ENCODE results near the gene PIKFYVE. TPM values are rescaled to one million over a fixed set of nuclear protein-coding genes. Genes with fewer than 3 reads are reported as not detected.

Gene PIKFYVE
- total RNA-seq, 4 donors from 2014 or later = 35.2 to 51.3 (median 41.7) TPM

DNA sequence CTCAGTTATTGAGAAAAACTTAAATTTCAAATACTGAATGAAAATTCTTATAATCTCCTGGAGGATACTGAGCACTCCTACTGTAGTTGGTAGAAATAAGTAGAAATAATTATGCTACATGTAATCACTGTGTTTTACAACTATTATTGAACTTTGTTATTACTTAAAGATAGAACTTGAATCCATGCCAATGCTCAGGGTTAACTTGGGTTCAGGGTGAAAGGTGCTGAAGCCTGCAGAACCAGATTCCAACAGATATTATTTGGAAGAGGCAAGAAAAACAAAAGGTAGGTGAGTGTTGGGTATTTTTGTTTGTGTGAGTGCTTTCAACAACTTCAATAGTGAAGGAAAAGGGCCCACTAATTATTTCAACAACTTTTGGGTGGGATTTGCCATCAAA is 21.6 kb upstream of the PIKFYVE start:
- no peak overlapping the region for H3K4me3 ChIP-seq (replicated peaks in 1 of 3)
- H3K9me3 ChIP-seq = no peaks in the 10 kb centered on the region
- DNase-seq = no peak
- no peaks in the 10 kb centered on the region for H3K27me3 ChIP-seq
- H3K36me3 ChIP-seq = peaks cover 8 to 28% of the 10 kb centered on the region in 2 donors
- intact Hi-C loops (cut with DNase I) = no loop called here
- no peak for TF ChIP-seq POLR2A (IDR thresholded peaks at IDR 0.05)
- TF ChIP-seq, protein P1, sequence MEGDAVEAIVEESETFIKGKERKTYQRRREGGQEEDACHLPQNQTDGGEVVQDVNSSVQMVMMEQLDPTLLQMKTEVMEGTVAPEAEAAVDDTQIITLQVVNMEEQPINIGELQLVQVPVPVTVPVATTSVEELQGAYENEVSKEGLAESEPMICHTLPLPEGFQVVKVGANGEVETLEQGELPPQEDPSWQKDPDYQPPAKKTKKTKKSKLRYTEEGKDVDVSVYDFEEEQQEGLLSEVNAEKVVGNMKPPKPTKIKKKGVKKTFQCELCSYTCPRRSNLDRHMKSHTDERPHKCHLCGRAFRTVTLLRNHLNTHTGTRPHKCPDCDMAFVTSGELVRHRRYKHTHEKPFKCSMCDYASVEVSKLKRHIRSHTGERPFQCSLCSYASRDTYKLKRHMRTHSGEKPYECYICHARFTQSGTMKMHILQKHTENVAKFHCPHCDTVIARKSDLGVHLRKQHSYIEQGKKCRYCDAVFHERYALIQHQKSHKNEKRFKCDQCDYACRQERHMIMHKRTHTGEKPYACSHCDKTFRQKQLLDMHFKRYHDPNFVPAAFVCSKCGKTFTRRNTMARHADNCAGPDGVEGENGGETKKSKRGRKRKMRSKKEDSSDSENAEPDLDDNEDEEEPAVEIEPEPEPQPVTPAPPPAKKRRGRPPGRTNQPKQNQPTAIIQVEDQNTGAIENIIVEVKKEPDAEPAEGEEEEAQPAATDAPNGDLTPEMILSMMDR (IDR thresholded peaks at IDR 0.05) = no peak
- H3K4me1 ChIP-seq = peaks cover 0 to 5% of the 10 kb centered on the region in 2 donors
- H3K27ac ChIP-seq = no peak overlapping the region

DNA sequence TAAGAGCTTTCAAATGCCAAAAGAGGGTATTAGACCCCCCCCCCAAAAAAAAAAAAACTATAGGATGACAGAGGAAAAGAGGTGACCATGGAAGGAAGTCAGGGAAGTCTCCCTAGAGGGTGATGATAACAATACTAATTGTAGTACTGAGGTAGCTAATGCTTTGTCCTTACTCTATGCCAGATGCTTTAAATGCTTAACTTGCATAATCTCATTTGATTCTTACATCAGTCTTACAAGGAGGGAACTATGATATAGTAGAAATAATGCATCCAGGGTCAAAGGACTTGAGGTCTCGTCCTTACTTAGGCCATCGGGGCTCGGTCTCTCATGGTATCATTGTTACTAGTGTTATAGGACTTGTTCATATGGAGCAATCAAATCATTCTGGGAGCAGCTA is 20.3 kb upstream of the PIKFYVE start:
- DNase-seq = no peak
- Histone ChIP-seq H3K27me3 (no peaks in the 10 kb centered on the region), H3K4me3 (replicated peaks in 1 of 3) (no peak overlapping the region), H3K4me1 (peaks cover 0 to 5% of the 10 kb centered on the region in 2 donors), H3K27ac (no peak overlapping the region), H3K9me3 (no peaks in the 10 kb centered on the region), H3K36me3 (peaks cover 8 to 23% of the 10 kb centered on the region in 2 donors)
- intact Hi-C loops (cut with DNase I) = no loop called here
- TF ChIP-seq, protein P1 (IDR thresholded peaks at IDR 0.05) = no peak
- no peak for TF ChIP-seq POLR2A (IDR thresholded peaks at IDR 0.05)
- WGBS, 2 donors = 97 to 98% methylated on average over 3 of the region's 3 CpGs

DNA sequence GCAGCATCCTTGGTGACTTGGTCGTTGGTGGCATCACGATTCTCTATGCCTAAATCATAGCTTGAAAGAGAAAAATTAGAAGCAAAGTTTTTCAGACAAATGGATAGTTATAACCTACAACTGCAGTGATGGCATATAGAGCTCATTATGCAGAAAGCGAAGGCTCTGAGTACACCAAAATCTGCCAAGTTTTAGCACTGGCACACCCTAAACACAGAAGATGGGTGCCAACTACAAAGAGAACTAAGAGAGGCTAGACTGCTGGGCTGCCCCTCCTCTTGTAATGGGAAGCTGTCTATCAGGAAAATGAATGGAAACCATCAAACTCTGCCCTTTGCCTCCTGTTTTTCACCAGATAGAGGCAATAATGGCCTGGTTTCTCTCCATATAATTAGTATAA is 17.5 kb upstream of the PIKFYVE start:
- Histone ChIP-seq H3K27ac (no peak overlapping the region), H3K9me3 (no peaks in the 10 kb centered on the region), H3K4me3 (replicated peaks in 1 of 3) (no peak overlapping the region), H3K4me1 (peaks cover 11 to 12% of the 10 kb centered on the region in 2 donors), H3K36me3 (peaks cover 8 to 23% of the 10 kb centered on the region in 2 donors), H3K27me3 (no peaks in the 10 kb centered on the region)
- intact Hi-C loops (cut with DNase I) = no loop called here
- TF ChIP-seq POLR2A (IDR thresholded peaks at IDR 0.05) = no peak
- TF ChIP-seq, protein P1 (IDR thresholded peaks at IDR 0.05) = no peak
- WGBS, 2 donors = 96 to 98% methylated on average over 3 of the region's 3 CpGs
- no peak for DNase-seq

DNA sequence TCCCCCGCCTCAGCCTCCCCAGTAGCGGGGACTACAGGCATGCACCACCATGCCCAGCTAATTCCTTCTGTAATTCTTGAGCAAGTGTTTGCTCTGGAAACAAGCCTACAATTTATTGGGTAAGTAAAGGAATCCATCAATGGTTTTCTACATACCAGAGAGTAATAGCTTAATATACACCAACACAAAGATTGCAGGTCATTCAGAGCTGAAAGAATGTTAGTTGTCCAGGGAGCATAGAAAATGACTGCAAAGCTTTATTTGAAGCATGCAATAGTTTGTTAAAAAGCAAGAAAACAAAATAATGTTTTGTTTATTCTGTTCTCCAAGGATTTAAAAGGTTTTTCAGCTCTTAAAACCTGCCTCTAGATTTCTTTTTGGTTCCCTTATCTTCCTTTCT is 16.8 kb upstream of the PIKFYVE start:
- Histone ChIP-seq H3K27ac (no peak overlapping the region), H3K9me3 (no peaks in the 10 kb centered on the region), H3K36me3 (peaks cover 8 to 23% of the 10 kb centered on the region in 2 donors), H3K4me3 (replicated peaks in 1 of 3) (no peak overlapping the region), H3K27me3 (no peaks in the 10 kb centered on the region), H3K4me1 (peaks cover 11 to 15% of the 10 kb centered on the region in 2 donors)
- intact Hi-C loops (cut with DNase I) = no loop called here
- TF ChIP-seq, protein P1 (IDR thresholded peaks at IDR 0.05) = no peak
- no peak for TF ChIP-seq POLR2A (IDR thresholded peaks at IDR 0.05)
- no peak for DNase-seq
- 94 to 98% methylated on average over 2 of the region's 2 CpGs for WGBS, 2 donors

DNA sequence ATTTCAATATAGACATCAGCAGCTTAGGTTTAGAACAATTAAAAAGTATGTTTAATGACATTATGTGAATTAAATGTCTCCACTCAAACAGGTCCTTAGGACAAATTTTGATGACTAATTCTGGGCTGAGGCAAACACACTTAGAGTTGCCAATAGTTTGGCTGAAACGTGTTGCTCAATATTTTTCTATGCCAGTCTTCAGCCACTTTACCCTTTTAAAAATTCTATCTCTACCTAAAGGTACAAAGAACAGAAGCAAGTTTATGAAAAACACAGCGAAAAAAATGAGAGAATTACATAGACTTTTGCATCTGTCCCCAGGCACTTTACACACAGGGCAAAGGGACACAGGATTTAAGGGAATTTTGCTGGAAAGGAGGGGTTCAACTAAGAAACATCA is 15.7 kb upstream of the PIKFYVE start:
- TF ChIP-seq POLR2A (IDR thresholded peaks at IDR 0.05) = no peak
- TF ChIP-seq, protein P1 (IDR thresholded peaks at IDR 0.05) = no peak
- Histone ChIP-seq H3K36me3 (peaks cover 8 to 18% of the 10 kb centered on the region in 2 donors), H3K27me3 (no peaks in the 10 kb centered on the region), H3K4me3 (replicated peaks in 1 of 3) (no peak overlapping the region), H3K27ac (no peak overlapping the region), H3K9me3 (no peaks in the 10 kb centered on the region), H3K4me1 (peaks cover 7 to 15% of the 10 kb centered on the region in 2 donors)
- WGBS, 2 donors = 74 to 84% methylated on average over 2 of the region's 2 CpGs
- intact Hi-C loops (cut with DNase I) = no loop called here
- no peak for DNase-seq

Data from thyroid gland (tissue), 4 donors.